Mammary epithelial cell (primary cell): ENCODE results near the gene OVOL2.

Source experiments
- CTCF ChIP-seq, 2 donors: IDR thresholded peaks in 1 of 2; conservative IDR thresholded peaks in 1 of 2; 2 replicates each; pipeline ENCODE4 v1.5.1; 2011 to 2012; ENCODE audit warnings: inconsistent platforms in 2 of 2, low read length in 2 of 2, mild to moderate bottlenecking in 2 of 2, control low read depth in 1 of 2, low read depth in 1 of 2; ENCODE audit not compliant: insufficient read depth in 1 of 2; ENCODE audit errors: extremely low read depth in 1 of 2
- EZH2 ChIP-seq: IDR thresholded peaks from 2 replicates; pipeline ENCODE4 v1.6.1; 2012; ENCODE audit warnings: low read length, inconsistent platforms, borderline replicate concordance

GRCh38 chr20:18050628-18051027 is 7.1 kb downstream of the OVOL2 start:
- TF ChIP-seq CTCF (conservative IDR thresholded peaks at IDR 0.05 in 1 of 2, IDR thresholded peaks at IDR 0.05 in 1 of 2; ENCODE audit: extremely low read depth in 1 of 2, insufficient read depth in 1 of 2, low read depth in 1 of 2, low read length in 2 of 2) (no peak), EZH2 (no peak)
